Right ventricle myocardium inferior (tissue), 1 donor: ENCODE results near the gene SHMT2. TPM values are rescaled to one million over a fixed set of nuclear protein-coding genes. Genes with fewer than 3 reads are reported as not detected.

Experiments used
- ATAC-seq: fragments of 200-7000 bp; cut with Tn5 transposase; one replicate; pipeline ENCODE4 v1.9.1; 2020; ENCODE audit warnings: mild to moderate bottlenecking, moderate library complexity
- DNase-seq: peaks from one replicate; pipeline ENCODE4 v3.0.0; 2021; ENCODE audit errors: missing footprints
- intact Hi-C: fragments of 100-400 bp; cut with DNase I; formaldehyde crosslinking; loops from one replicate; pipeline ENCODE4 v1.11.0; 2022
- total RNA-seq: library from RNA; stranded (reverse); fragmentation: NEBNext Ultra II Directional; extraction: Animal tissue kit (Norgen Biotek cat#: 25700); gene quantifications from one replicate; pipeline ENCODE4 v1.2.1, GENCODE V29; 2021
- donor health status: DM: no; HTN: yes; CAD: no; lungs with severe emphysema.

Gene SHMT2
- total RNA-seq, 1 donor from 2014 or later: 32.8 TPM

- intact Hi-C loops: no loop called here
- ATAC-seq (peak; percentile 32), DNase-seq (peak; percentile 86)
Observed at GRCh38 chr12:57235017-57235727, 5.7 kb downstream of the SHMT2 start.

DNA sequence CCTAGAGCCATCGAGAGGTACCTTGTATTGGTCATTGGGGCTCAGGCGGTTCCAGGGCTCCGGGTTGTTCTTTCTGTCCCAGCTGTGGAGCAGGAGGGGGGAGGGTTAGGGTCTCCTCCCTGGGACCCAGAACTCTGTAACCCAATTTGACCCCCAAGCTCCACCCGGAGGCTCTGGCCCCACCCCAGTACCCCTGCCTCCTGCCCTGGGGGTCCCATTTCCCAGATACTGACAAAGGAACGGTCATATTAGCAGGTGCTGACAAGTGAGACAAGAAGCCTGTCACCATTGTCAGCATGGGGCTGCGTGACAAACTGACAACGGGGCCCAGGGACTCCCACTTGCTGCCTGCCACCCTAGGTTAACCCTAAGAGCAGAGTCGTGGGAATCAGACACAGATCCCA lies 6.2 kb downstream of the SHMT2 start:
- intact Hi-C loops: no loop called here
- ATAC-seq (no peak), DNase-seq (no peak)

DNA sequence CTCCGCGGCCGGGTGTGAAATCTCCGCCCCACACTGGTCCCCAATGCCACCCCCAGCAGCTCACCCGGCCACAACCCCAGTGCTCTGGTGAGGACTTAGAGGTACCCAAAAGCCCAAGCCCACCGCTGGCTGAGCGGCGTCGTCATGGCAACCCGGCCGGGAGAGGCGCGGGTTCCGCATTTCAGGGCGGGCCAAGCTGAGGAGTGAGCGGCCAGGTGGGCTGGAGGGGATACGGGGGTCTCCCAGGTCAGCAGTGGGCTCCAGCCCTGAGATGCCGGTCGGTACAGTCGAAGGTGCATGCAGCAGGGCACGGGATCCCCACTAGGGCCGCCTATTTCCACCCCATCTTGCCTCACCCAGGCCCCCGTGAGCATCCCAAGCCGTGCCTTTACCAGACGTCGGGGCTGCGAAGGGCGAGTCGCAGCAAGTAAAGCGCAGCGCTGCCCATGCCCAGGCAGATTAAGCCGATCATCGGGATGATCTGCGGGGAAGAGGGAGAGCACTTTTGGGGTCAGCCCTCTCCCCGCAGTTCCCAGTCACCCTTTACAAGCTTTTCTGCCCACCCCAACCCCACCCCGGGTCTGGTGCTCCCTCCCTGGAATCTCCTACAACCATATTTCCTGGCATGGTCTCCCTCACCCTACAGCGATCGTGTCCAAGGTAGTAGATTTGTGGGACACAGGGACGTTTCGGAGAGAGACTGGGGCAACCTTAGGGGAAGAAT lies 6.9 kb downstream of the SHMT2 start:
- intact Hi-C loops: no loop called here
- ATAC-seq (no peak), DNase-seq (peak; percentile 74)

DNA sequence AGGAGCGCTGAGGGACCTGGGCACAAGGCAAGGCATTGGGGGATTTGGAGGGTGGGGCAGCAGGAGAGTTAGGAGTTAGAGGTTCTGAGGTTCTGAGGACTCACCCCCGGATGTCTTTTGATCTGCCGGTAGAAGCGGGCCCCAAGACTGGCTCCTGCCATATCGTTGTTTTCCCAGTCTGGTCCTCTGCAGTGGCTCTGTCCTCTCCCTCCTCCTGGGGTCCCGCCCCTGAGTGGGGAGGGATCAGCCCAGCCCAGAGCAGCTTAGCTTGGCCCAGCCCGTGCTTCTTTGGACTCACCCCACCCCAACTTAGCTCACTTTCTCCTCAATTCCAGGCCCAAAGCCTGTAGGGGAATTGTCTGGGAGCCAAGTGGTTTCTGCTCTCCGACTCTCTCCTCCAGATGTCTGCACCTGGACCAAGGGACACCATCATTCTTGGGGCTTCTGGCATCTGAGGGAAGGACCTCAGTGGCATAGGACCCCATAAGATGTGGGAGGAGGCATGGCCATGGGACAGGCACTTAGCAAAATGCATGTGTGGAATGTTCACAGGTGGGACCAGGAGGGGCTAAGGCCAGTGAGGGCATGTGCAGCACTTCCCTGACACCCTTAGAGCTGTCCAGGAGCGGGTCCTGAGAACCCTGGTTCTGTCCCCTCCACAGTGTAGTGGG lies 7.5 kb downstream of the SHMT2 start:
- peak; percentile 36 for ATAC-seq
- peak; percentile 83 for DNase-seq
- intact Hi-C loops: no loop called here

- intact Hi-C loops: no loop called here
Observed at GRCh38 chr12:57237596-57237931, 8.1 kb downstream of the SHMT2 start.

DNA sequence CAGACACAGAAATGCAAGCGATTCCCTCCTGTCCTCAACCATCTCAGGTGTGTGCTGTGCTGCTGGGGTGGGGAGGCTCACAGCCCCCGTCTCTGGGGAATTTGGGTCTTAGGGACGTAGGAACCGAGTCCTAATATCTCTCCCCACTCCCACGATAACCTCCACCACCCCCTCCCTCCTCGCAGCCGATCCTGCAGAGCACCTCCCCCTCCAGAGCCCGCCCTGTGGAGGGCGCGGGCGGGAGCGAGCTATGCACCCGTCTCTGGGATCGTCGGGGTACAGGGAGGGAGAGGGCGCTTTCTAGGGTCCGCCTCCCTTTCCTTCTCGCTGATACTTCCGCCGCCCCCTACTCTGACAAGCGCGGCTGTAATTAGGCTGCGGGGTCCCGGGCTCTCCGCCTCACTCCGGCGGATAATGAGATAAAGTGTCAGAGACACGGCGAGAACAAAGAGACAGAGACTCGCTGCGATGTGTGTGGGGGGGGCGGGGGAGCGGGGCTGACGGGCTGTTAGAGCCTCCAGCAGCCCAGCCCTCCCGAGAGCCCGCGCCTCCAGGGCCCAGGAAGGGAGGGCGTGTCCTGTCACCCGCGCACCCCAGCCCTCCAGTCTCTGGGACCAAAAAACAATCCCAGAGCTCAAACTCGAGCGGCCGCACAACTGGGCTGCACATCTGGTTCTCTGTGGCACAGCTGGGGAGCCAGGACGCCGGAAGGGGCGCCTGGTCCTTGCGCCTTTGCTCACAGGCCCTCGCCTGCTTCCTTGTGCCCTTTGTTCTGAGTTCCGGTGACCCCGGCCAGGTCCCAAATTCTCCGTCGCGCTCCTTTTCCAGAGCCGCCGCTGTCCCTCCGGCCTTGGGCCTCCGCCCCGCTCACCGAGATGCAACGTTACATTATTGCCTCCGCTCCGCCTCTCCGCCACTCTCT lies 8.7 kb downstream of the SHMT2 start:
- ATAC-seq (no peak), DNase-seq (peak; percentile 68)
- intact Hi-C loops: no loop called here

More at GRCh38 chr12:57237596-57237931, 8.1 kb downstream of the SHMT2 start:
- DNase-seq (no peak), ATAC-seq (no peak)

- ATAC-seq (peak; percentile 77), DNase-seq (peak; percentile 92)
- intact Hi-C loops: loop anchor here (1.0 kb wide), 1 partner anchor 26 kb away; no protein-coding TSS in a partner anchor
Observed at GRCh38 chr12:57238854-57239554, 9.5 kb downstream of the SHMT2 start.

DNA sequence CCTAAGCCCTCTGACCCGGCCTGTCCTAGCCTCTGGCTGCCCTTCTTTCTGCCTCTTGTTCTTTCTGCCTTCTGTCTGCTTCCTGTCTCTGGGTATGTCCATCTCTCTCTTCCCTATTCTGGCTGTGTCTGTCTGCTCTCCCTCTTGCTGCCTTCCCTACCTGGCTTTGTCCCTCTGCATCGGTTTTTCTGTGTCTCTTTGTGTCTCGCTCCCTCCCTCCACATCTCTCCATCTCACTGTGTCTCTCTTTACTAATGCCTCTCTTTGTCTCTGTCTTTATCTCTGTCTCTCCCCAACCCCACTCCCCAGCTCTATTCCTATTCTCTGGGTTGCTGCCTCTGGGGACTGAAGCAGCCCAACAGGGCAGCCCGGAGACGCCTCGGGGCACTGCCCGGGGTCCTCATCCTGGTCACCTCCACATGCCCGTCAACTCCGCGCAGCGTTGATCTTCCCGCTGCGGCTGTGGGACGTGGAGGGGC lies 10.1 kb downstream of the SHMT2 start:
- intact Hi-C loops: loop anchor here (1.0 kb wide), 1 partner anchor 26 kb away; no protein-coding TSS in a partner anchor
- ATAC-seq (no peak), DNase-seq (no peak)

GRCh38 chr12:57240066-57240921 lies 10.8 kb downstream of the SHMT2 start:
- intact Hi-C loops: no loop called here
- DNase-seq (peak; percentile 83), ATAC-seq (no peak)

DNA sequence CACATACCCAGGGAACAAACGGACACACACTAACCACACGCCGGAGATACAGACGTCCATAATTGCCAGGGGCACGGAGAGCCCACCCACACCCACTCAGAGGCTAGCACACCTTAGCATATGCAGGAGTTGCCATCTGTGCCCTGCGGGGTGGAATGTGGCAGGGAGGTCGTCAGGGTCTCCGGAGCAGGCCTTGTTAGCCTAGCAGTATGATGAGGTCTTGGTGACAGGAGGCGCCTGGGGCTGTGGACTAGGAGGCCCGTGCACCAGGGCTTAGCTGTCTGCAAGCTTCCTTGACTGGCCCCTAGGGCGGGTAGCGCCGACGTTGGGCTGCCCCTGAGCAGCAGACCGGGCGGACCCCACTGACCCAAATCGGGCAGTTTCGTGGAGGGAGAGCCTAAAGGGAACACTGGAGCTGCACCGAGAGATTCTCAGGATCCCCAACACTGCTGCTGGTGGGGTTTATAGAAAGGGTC lies 11.5 kb downstream of the SHMT2 start:
- intact Hi-C loops: no loop called here
- ATAC-seq (no peak), DNase-seq (no peak)

DNA sequence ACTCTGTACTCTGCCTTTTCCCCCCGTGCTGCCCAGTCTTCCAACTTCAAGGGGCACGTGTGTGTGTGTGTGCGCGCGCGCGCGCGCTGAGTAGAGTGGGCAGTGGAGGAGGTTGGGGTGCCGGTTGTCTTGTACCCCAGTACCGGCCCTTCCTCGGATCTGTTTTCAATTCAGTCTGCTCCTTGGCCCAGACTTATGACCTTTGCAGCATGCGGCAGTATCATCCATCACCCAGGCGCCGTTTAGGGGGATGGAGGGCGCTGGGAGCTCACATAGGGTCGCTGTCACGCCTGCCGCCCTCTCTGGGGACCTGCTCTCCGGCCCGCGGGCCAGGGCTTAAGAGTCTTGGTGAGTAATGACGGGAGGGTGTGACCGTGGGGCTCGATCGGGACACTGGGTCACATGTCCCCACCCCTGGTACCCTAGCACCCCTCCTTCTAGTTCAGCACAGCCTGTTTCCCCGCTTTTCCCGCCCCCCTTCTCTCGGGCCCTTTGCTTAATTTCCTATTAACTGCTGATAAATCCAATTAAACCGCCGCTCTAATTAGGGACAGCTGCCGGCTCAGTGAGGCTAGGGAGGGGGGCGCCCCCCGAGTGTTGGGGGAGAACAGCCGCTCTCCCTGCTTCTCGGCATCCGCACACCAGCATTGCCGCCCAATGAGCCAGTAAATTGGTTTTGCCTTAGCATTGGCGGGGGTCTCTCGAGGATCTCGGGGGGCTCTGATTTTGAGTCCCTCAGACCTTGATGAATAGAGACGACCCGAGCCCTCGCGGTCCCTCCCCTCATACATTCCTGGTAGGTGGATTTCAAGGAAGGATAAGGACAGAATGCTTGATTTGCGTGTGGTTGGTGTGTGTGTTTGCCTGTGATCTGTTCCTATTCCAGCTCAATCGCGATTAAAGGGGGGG lies 12.1 kb downstream of the SHMT2 start:
- no peak for ATAC-seq
- intact Hi-C loops: no loop called here
- DNase-seq: no peak

DNA sequence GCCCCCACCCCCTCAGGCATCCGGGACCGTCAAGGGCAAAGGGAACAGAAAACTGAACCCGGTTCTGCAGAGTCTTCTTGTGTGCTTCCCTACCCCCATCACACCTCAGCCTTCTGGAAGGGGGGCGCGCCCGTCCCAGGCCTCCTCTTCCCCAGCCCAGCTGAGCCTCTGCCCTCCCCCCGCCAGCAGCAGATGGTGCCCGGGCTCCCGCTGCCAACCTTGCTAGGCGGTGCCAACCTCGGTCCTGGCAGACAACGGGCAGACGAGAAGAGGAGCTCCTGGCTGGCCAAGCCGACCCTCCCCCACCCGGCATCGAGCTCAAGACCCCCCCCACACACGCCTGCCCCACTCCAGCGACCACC lies 12.8 kb downstream of the SHMT2 start:
- ATAC-seq: no peak
- peak; percentile 69 for DNase-seq
- intact Hi-C loops: no loop called here

GRCh38 chr12:57242691-57243454 lies 13.4 kb downstream of the SHMT2 start:
- DNase-seq: peak; percentile 84
- intact Hi-C loops: loop anchor here (1.0 kb wide), 1 partner anchor 30 kb away; no protein-coding TSS in a partner anchor
- no peak for ATAC-seq

- intact Hi-C loops: loop anchor here (1.0 kb wide), 1 partner anchor 30 kb away; no protein-coding TSS in a partner anchor
- ATAC-seq: no peak
- DNase-seq: peak; percentile 91
Observed at GRCh38 chr12:57243521-57244311, 14.2 kb downstream of the SHMT2 start.

DNA sequence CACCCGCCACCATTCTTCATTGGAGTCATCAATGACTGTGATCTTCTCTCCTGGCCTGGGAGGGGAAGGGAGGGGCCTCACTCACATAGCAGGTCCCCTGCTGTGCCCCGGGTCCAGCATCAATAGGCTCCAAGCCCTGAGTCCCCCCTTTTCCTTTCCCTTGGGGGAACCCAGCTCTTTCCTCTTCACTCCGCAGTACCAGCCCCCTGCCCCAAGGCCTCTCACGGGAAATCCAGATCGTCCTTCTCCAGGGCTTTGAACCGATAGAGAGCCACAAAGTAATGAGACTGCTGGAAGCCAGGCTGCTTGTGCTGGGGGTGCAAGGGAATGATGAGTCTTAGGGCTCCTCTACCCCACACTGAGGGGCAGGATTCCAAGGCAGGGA lies 14.8 kb downstream of the SHMT2 start:
- ATAC-seq (no peak), DNase-seq (no peak)
- intact Hi-C loops: no loop called here
